ENCODE results near the gene SSC5D. TPM values are rescaled to one million over a fixed set of nuclear protein-coding genes. Genes with fewer than 3 reads are reported as not detected.

Gene SSC5D
- total RNA-seq, 1 donor from 2014 or later: 2.7 TPM

DNA sequence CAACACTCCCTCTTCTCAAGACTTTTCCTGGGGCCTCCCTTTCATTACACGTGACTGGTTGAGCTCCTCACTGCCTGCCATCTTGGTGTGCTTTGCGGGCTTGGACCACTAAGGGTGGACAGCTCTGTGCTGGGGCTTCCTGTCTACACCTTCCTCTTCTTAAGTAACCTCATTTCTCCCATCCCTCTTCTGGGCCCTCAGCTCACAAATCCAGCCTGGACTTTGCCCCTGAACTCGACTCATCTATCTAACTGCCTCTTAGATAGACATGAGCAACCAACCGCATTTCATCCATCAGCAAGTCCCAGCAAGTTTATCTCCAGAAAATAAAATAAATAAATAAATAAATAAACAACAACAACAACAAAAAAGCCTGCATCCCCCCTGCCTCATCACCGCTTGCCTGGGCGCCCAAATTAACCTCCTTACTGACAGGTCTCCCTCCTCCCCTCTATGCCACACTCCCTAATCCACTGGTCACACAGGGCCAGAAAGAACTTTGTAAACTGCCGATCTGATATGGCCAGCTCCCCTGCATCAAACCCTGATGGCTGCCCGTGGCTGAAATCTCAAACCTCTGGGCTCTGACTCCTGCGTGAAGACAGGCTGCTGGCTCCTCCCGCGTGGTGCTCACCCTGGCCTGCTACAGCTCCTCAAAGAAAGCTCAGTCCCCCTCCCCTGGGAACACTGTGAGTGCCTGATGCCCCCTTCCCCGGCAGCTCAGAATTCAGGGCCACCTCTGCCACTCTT lies 34.5 kb upstream of the SSC5D start:
- intact Hi-C loops (cut with micrococcal nuclease): no loop called here
- ATAC-seq (no peak), DNase-seq (no peak)

- DNase-seq: no peak
- intact Hi-C loops (cut with micrococcal nuclease): no loop called here
- ATAC-seq: peak; percentile 7
Measured at GRCh38 chr19:55454787-55455243, 33.4 kb upstream of the SSC5D start.

- DNase-seq (no peak), ATAC-seq (no peak)
- intact Hi-C loops (cut with micrococcal nuclease): no loop called here
Measured at GRCh38 chr19:55455576-55456235, 32.5 kb upstream of the SSC5D start.

GRCh38 chr19:55456347-55456746 lies 31.9 kb upstream of the SSC5D start:
- DNase-seq: no peak
- ATAC-seq: no peak
- intact Hi-C loops (cut with micrococcal nuclease): no loop called here

DNA sequence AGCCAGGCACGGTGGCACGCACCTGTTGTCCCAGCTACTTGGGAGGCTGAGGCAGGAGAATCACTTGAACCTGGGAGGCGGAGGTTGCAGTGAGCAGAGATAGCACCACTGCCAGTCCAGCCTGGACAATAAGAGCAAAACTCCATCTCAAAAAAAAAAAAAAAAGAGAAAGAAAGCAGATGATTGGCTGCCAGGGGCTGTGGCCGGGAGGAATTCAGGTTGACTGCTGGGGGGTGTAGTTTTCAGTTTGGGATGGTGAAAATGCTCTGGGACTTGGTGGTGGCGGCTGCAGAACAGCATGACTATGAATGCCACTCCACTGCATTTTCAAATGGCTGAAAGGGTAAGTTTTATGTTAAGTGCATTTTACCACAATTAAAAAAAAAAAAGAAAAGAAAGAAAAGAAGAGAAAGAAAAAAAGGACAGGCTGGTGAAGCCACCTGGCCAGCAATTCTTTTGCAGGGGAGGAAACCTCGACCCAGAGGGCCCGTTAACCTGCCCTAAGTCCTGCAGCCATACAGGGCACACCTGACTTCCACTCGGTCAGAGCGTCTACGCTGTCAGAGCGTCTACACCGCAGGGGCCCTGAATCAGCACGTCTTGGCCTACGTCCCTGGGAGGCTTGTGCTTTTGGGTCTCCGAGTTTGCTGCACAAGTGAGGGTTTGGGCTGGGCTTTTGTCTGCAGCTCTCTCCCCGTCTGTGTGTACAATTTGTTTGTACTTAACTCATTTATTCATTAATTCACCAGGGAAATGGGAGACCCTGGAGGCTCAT lies 30.4 kb upstream of the SSC5D start:
- no peak for ATAC-seq
- DNase-seq: no peak
- intact Hi-C loops (cut with micrococcal nuclease): no loop called here

- intact Hi-C loops (cut with micrococcal nuclease): no loop called here
Measured at GRCh38 chr19:55459551-55459949, 28.7 kb upstream of the SSC5D start.

DNA sequence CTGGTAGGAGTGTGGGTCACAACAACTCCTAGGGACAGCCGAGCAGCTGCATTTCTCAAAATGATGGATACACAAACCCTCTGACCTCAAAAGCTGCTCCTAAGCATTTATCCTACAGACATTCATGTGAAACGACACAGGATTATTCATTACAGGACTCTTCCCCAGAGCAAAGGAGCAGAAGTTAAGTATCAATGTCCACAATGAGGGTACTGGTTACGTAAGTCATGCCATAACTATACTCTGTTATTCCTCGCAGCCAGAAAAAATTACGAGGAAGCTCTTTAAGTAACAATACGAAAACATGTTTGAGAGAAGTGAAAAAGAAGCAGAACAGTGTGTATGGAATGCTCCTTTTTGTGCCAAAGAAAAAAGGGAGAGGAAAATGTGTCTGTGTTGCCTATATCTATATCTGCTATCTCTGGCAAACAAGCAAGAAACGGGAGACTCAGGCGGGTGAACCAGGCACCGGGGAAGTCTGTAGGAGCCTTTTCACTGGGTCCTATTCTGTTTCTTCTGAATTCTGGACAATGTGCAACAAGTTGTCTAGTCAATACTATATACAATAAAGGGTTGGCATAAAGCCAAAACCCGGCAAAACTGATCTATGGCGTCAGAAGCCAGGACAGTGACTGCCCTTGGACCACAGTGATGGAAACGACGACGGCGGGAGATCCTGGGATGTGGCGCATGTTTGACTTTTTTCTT lies 28.1 kb upstream of the SSC5D start:
- no peak for ATAC-seq
- no peak for DNase-seq

More at GRCh38 chr19:55459551-55459949, 28.7 kb upstream of the SSC5D start:
- DNase-seq (no peak), ATAC-seq (no peak)

GRCh38 chr19:55460670-55461258 lies 27.5 kb upstream of the SSC5D start:
- DNase-seq: peak; percentile 88
- ATAC-seq: peak; percentile 74
- intact Hi-C loops (cut with micrococcal nuclease): no loop called here

More for the DNA sequence above, 28.1 kb upstream of the SSC5D start:
- intact Hi-C loops (cut with micrococcal nuclease): no loop called here

GRCh38 chr19:55461259-55461973 lies 26.8 kb upstream of the SSC5D start, which contains the start of gene ISOC2:
ISOC2 (minus strand) TSS chr19:55461642; CDS start chr19:55456486, 5,156 bp downstream.
- ATAC-seq: peak; percentile 94
- intact Hi-C loops (cut with micrococcal nuclease): no loop called here
- DNase-seq: peak; percentile 100

DNA sequence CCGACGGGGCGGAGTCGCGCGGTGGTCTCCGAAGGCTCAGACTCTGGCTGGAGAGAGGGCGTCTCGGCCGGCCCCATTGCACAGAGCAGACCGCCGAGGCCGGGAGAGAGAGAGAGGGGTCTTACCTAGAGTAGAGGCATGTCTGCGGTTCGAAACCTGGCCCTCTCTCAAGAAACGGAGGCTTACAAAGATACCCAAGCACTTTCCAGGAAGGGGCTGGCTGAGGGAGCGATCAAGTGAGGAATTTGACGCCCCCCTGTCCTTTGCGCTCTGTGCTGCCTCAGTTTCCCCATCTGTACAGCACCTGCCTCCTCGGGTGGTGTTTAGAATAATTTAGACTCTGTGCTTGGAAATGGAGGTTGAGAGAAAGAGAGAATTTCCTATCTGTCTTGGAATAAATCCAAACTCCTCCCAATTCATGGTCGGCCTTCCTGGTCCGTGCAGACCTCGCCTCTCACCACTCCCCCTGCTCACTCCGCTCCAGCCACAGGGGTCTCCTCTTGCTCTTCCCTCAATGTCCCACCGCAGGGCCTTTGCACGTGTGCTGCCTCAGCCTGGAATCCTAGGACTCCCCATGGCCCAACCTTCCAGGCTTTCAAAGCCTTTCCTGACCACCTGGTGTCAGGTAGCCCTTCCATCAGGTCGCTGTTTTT lies 26.1 kb upstream of the SSC5D start:
- no peak for ATAC-seq
- no peak for DNase-seq
- intact Hi-C loops (cut with micrococcal nuclease): no loop called here

DNA sequence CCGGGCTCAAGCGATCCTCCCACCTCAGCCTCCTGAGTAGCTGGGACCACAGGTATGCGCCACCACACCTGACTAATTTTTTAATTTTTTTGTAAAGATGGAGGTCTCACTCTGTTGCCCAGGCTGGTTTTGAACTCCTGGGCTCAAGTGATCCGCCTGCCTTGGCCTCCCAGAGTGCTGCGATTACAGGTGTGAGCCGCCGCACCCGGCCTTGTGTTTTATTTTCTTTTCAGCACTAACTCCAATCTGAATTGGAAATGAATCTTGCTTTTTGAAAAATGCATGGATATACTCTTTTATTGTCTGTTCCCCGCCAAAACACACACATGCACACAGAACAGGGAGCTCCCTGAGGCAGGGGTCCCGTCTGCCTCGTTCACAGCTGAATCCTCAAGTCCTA lies 25.5 kb upstream of the SSC5D start:
- DNase-seq (no peak), ATAC-seq (no peak)
- intact Hi-C loops (cut with micrococcal nuclease): no loop called here

GRCh38 chr19:55463583-55464031 lies 24.6 kb upstream of the SSC5D start:
- DNase-seq (no peak), ATAC-seq (no peak)
- intact Hi-C loops (cut with micrococcal nuclease): no loop called here

DNA sequence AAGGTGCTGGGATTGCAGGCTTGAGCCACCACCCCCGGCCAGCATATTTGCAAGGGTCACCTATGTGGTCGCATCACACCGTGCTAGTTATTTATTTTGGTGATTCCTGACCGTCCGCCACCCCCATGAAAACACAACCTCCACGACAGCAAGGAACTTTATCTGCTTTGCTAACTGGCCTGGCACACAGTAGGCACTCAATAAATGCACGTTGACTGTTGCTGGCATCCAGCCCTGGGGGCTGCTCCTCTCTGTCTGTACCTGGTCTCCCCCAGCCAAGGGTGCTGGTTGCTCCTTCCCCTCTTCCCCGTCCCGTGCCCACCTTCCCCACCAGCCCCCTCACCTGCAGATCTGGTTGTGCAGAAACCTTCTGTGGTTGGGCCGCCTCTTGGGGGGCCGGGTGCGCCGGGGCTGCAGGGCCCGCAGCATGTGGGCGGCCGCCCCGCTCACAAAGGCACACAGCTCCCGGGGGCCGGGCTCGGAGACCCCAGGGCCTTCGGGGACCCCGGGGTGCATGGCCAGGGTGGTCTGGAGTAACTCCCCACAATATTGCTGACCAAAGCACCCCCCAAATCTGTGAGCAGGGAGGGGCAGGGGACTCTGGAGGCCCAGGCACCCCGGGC lies 24.1 kb upstream of the SSC5D start:
- DNase-seq (no peak), ATAC-seq (no peak)
- intact Hi-C loops (cut with micrococcal nuclease): no loop called here

GRCh38 chr19:55464662-55465054 lies 23.6 kb upstream of the SSC5D start, which contains the start of gene C19orf85:
C19orf85 (minus strand) TSS chr19:55464751; CDS start chr19:55464554, 197 bp downstream.
- DNase-seq (no peak), ATAC-seq (no peak)
- intact Hi-C loops (cut with micrococcal nuclease): no loop called here

DNA sequence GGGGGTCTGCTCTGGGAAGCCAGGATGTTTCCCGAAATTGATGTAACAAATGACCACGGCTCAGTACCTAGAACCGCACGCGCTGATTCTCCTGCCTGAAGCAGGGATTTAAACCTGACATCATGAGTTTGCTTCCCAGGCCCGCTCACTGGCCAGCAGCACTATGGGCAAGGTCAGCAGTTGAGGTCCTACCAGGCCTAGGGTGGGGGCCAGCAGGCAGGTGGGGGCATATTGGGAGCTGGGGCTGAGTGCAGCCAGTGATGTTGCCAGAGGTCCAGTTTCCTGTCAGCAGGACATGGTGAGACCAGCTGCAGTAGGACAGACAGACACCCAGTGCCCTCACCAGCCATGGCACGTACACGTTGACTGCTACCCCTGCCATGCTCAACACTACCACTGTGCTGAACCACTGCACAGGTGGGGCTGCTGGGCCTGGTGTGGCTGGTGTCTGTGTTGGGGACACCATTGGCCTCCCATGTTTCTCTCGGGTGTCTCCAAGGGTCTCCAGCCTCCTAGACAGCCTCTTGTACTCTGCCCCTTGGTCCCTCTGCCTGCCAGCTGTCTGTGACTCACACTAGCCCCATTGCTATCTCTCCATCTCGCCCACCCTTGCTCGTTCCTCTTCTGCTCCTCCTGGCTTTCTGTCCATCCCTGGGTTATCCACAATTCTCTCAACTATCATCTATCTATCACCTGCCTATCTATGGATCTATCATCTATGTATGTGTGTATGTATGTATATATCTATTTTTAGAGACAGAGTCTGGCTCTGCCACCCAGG lies 22.6 kb upstream of the SSC5D start:
- intact Hi-C loops (cut with micrococcal nuclease): loop anchor here (2.0 kb wide), 1 partner anchor 37 kb away; no protein-coding TSS in a partner anchor
- ATAC-seq (no peak), DNase-seq (no peak)

GRCh38 chr19:55466241-55466614 lies 22.0 kb upstream of the SSC5D start:
- DNase-seq: no peak
- intact Hi-C loops (cut with micrococcal nuclease): loop anchor here (2.0 kb wide), 1 partner anchor 37 kb away; no protein-coding TSS in a partner anchor
- no peak for ATAC-seq
